Activated CD8-positive, alpha-beta T cell treated with anti-CD3 and anti-CD28 coated beads for 36 hours (primary cell): ENCODE results near the gene PCYT1A. TPM values are rescaled to one million over a fixed set of nuclear protein-coding genes. Genes with fewer than 3 reads are reported as not detected.
"Not testable (repeated sequence)": the region's sequence is repeated elsewhere in the genome, so short reads cannot be mapped to it uniquely, and the experiment has no call there.

Source experiments
- ATAC-seq: fragments of 200-7000 bp; cut with Tn5 transposase; one replicate; pipeline ENCODE4 v1.10.0; 2021; ENCODE audit warnings: mild to moderate bottlenecking, moderate library complexity
- CTCF ChIA-PET: fragments of 350-600 bp; sonication (Branson Sonifier 250); formaldehyde crosslinking; loops from one replicate; lab custom pipeline; 2021; ENCODE audit warnings: antibody characterized with exemption; lab: Charles Lee
- POLR2A ChIA-PET: fragments of 350-600 bp; sonication (Branson Sonifier 250); formaldehyde crosslinking; loops from one replicate; lab custom pipeline; 2021; ENCODE audit warnings: antibody characterized with exemption; lab: Charles Lee
- DNase-seq: peaks from one replicate; pipeline ENCODE4 v3.0.0-alpha.2; 2020
- H3K27ac Mint-ChIP-seq: one replicate; pipeline ENCODE4 v1.8.0; 2021; ENCODE audit warnings: mild to moderate bottlenecking, mixed read lengths
- H3K27me3 Mint-ChIP-seq: one replicate; pipeline ENCODE4 v1.8.0; 2021; ENCODE audit warnings: mixed read lengths
- H3K36me3 Mint-ChIP-seq: one replicate; pipeline ENCODE4 v1.8.0; 2021; ENCODE audit warnings: low read depth, mixed read lengths
- H3K4me1 Mint-ChIP-seq: one replicate; pipeline ENCODE4 v1.8.0; 2021; ENCODE audit warnings: low read depth, mixed read lengths
- H3K4me3 Mint-ChIP-seq: one replicate; pipeline ENCODE4 v1.8.0; 2021; ENCODE audit warnings: mild to moderate bottlenecking, moderate library complexity, mixed read lengths
- H3K9me3 Mint-ChIP-seq: one replicate; pipeline ENCODE4 v1.8.0; 2021; ENCODE audit warnings: mixed read lengths
- CTCF ChIP-seq: fragments of 200-600 bp; IDR thresholded peaks from one replicate; pipeline ENCODE4 v1.8.0; 2022; ENCODE audit warnings: antibody characterized with exemption, mild to moderate bottlenecking
- intact Hi-C: fragments of 100-400 bp; cut with micrococcal nuclease; formaldehyde crosslinking; loops from one replicate; pipeline ENCODE4 v1.10.0; 2022
- total RNA-seq, 2 experiments: library from RNA; stranded (reverse); gene quantifications; one replicate each; pipeline ENCODE4 v1.2.3, GENCODE V29; 2021

PCYT1A gene
- total RNA-seq, 2 experiments from 2014 or later: 31.0 to 33.7 TPM

- H3K36me3 Mint-ChIP-seq, ATAC-seq, H3K27me3 Mint-ChIP-seq, H3K9me3 Mint-ChIP-seq, H3K4me1 Mint-ChIP-seq, POLR2A ChIA-PET, DNase-seq, CTCF ChIA-PET, H3K4me3 Mint-ChIP-seq, intact Hi-C loops, H3K27ac Mint-ChIP-seq: not testable (repeated sequence)
Observed at GRCh38 chr3:196302551-196302950, 15.0 kb upstream of the PCYT1A start.

- no peak overlapping the region for H3K4me3 Mint-ChIP-seq
- no peak overlapping the region for H3K27ac Mint-ChIP-seq
- ATAC-seq (no peak), DNase-seq (no peak)
- intact Hi-C loops: no loop called here
- no peak for TF ChIP-seq CTCF
- H3K36me3 Mint-ChIP-seq: peaks cover 4% of the 10 kb centered on the region
- no peaks in the 10 kb centered on the region for H3K9me3 Mint-ChIP-seq
- no peaks in the 10 kb centered on the region for H3K4me1 Mint-ChIP-seq
- ChIA-PET CTCF (interaction anchor here (0.9 kb wide), 1 partner anchor 10 kb away, joined by 3 read pairs; no protein-coding TSS in a partner anchor), POLR2A (interaction anchor here (1.4 to 2.0 kb wide), 2 partner anchors 17 to 24 kb away, joined by 4 to 7 read pairs; no protein-coding TSS in a partner anchor)
- H3K27me3 Mint-ChIP-seq: no peaks in the 10 kb centered on the region
Observed at GRCh38 chr3:196298521-196298920, 11.0 kb upstream of the PCYT1A start.

GRCh38 chr3:196292286-196292923, 4.9 kb upstream of the PCYT1A start:
- POLR2A ChIA-PET: no interaction called here
- DNase-seq: no peak
- H3K27ac Mint-ChIP-seq: no peak overlapping the region

GRCh38 chr3:196288141-196288460, 575 bp upstream of the PCYT1A start:
- H3K27ac Mint-ChIP-seq: peak overlapping the region; percentile 95
- H3K4me3 Mint-ChIP-seq: peak overlapping the region; percentile 94
- H3K36me3 Mint-ChIP-seq: peaks cover 5% of the 10 kb centered on the region
- TF ChIP-seq CTCF: no peak
- intact Hi-C loops: no loop called here
- no peaks in the 10 kb centered on the region for H3K9me3 Mint-ChIP-seq
- DNase-seq (no peak), ATAC-seq (no peak)
- H3K27me3 Mint-ChIP-seq: no peaks in the 10 kb centered on the region
- POLR2A ChIA-PET: interaction anchor here (1.0 to 1.1 kb wide), 2 partner anchors 22 to 30 kb away, joined by 3 to 4 read pairs; partner anchors contain the start of gene DYNLT2B
- CTCF ChIA-PET: interaction anchor here (1.1 kb wide), 1 partner anchor 33 kb away, joined by 3 read pairs; no protein-coding TSS in a partner anchor
- peaks cover 32% of the 10 kb centered on the region for H3K4me1 Mint-ChIP-seq

More at GRCh38 chr3:196292286-196292923, 4.9 kb upstream of the PCYT1A start:
- intact Hi-C loops: no loop called here
- TF ChIP-seq CTCF: no peak
- CTCF ChIA-PET: interaction anchor here (1.1 kb wide), 1 partner anchor 10 kb away, joined by 3 read pairs; no protein-coding TSS in a partner anchor
- Mint-ChIP-seq H3K36me3 (peaks cover 3% of the 10 kb centered on the region), H3K4me1 (peaks cover 8% of the 10 kb centered on the region), H3K27me3 (no peaks in the 10 kb centered on the region), H3K9me3 (no peaks in the 10 kb centered on the region), H3K4me3 (no peak overlapping the region)
- ATAC-seq: no peak

GRCh38 chr3:196287090-196287439, 461 bp downstream of the PCYT1A start:
- Mint-ChIP-seq H3K4me3 (peak overlapping the region; percentile 94), H3K36me3 (peaks cover 7% of the 10 kb centered on the region), H3K4me1 (peaks cover 35% of the 10 kb centered on the region), H3K27ac (peak overlapping the region; percentile 95), H3K9me3 (no peaks in the 10 kb centered on the region), H3K27me3 (no peaks in the 10 kb centered on the region)
- intact Hi-C loops: no loop called here
- no peak for TF ChIP-seq CTCF
- ATAC-seq (peak; percentile 60), DNase-seq (peak; percentile 55)
- ChIA-PET CTCF (no interaction called here), POLR2A (interaction anchor here (1.0 kb wide), 1 partner anchor 31 kb away, joined by 4 read pairs; the partner anchor contains the start of gene DYNLT2B)
